ENCODE results near the gene APBB1. TPM values are rescaled to one million over a fixed set of nuclear protein-coding genes. Genes with fewer than 3 reads are reported as not detected.

APBB1 gene
- total RNA-seq, 1 donor from 2014 or later, result 34.5 TPM

GRCh38 chr11:6404342-6405051, 14.4 kb downstream of the APBB1 start:
- no peak for DNase-seq (ENCODE audit: low spot score)
- no peak for TF ChIP-seq CTCF (IDR thresholded peaks at IDR 0.05)
- Mint-ChIP-seq H3K4me1 (ENCODE audit: low read depth) (no peaks in the 10 kb centered on the region), H3K27me3 (ENCODE audit: low read depth) (no peaks in the 10 kb centered on the region), H3K36me3 (ENCODE audit: low read depth) (peaks cover 11% of the 10 kb centered on the region), H3K27ac (ENCODE audit: unreplicated experiment) (no peak overlapping the region), H3K9me3 (ENCODE audit: low read depth) (no peaks in the 10 kb centered on the region), H3K4me3 (ENCODE audit: unreplicated experiment) (no peak overlapping the region)

- H3K9me3 Mint-ChIP-seq (ENCODE audit: low read depth), result no peaks in the 10 kb centered on the region
- no peak for DNase-seq (ENCODE audit: low spot score)
- no peaks in the 10 kb centered on the region for H3K4me1 Mint-ChIP-seq (ENCODE audit: low read depth)
- H3K4me3 Mint-ChIP-seq (ENCODE audit: unreplicated experiment), result no peak overlapping the region
- H3K27ac Mint-ChIP-seq (ENCODE audit: unreplicated experiment), result no peak overlapping the region
- H3K36me3 Mint-ChIP-seq (ENCODE audit: low read depth), result peaks cover 15% of the 10 kb centered on the region
- no peak for TF ChIP-seq CTCF (IDR thresholded peaks at IDR 0.05)
- H3K27me3 Mint-ChIP-seq (ENCODE audit: low read depth), result no peaks in the 10 kb centered on the region
Measured at GRCh38 chr11:6403539-6403938, 15.4 kb downstream of the APBB1 start.

GRCh38 chr11:6402561-6402981, 16.3 kb downstream of the APBB1 start:
- no peak overlapping the region for H3K4me3 Mint-ChIP-seq (ENCODE audit: unreplicated experiment)
- peaks cover 6% of the 10 kb centered on the region for H3K4me1 Mint-ChIP-seq (ENCODE audit: low read depth)
- H3K27ac Mint-ChIP-seq (ENCODE audit: unreplicated experiment), result no peak overlapping the region
- H3K36me3 Mint-ChIP-seq (ENCODE audit: low read depth), result peaks cover 13% of the 10 kb centered on the region
- H3K9me3 Mint-ChIP-seq (ENCODE audit: low read depth), result no peaks in the 10 kb centered on the region
- DNase-seq (ENCODE audit: low spot score), result no peak
- H3K27me3 Mint-ChIP-seq (ENCODE audit: low read depth), result no peaks in the 10 kb centered on the region
- no peak for TF ChIP-seq CTCF (IDR thresholded peaks at IDR 0.05)

- TF ChIP-seq CTCF (IDR thresholded peaks at IDR 0.05), result no peak
- no peaks in the 10 kb centered on the region for H3K9me3 Mint-ChIP-seq (ENCODE audit: low read depth)
- H3K27ac Mint-ChIP-seq (ENCODE audit: unreplicated experiment), result no peak overlapping the region
Measured at GRCh38 chr11:6402061-6402470, 16.8 kb downstream of the APBB1 start.

GRCh38 chr11:6401464-6401863, 17.4 kb downstream of the APBB1 start:
- peaks cover 13% of the 10 kb centered on the region for H3K36me3 Mint-ChIP-seq (ENCODE audit: low read depth)
- H3K9me3 Mint-ChIP-seq (ENCODE audit: low read depth), result no peaks in the 10 kb centered on the region
- peaks cover 11% of the 10 kb centered on the region for H3K4me1 Mint-ChIP-seq (ENCODE audit: low read depth)
- H3K4me3 Mint-ChIP-seq (ENCODE audit: unreplicated experiment), result no peak overlapping the region
- H3K27ac Mint-ChIP-seq (ENCODE audit: unreplicated experiment), result no peak overlapping the region
- H3K27me3 Mint-ChIP-seq (ENCODE audit: low read depth), result no peaks in the 10 kb centered on the region
- no peak for TF ChIP-seq CTCF (IDR thresholded peaks at IDR 0.05)
- no peak for DNase-seq (ENCODE audit: low spot score)

More at GRCh38 chr11:6402061-6402470, 16.8 kb downstream of the APBB1 start:
- peaks cover 13% of the 10 kb centered on the region for H3K36me3 Mint-ChIP-seq (ENCODE audit: low read depth)
- H3K4me3 Mint-ChIP-seq (ENCODE audit: unreplicated experiment), result no peak overlapping the region
- no peaks in the 10 kb centered on the region for H3K27me3 Mint-ChIP-seq (ENCODE audit: low read depth)
- DNase-seq (ENCODE audit: low spot score), result no peak
- H3K4me1 Mint-ChIP-seq (ENCODE audit: low read depth), result peaks cover 11% of the 10 kb centered on the region

Measured in chondrocyte (in vitro differentiated cells).